SK-N-SH (cell line): ENCODE measurements around the gene RFC5. TPM values are rescaled to one million over a fixed set of nuclear protein-coding genes. Genes with fewer than 3 reads are reported as not detected.

Source experiments
- CTCF ChIA-PET: fragments of 300-600, 350-600 bp; formaldehyde crosslinking; extraction: SDS; loops from one replicate; lab custom pipeline; 2021; lab: Yijun Ruan, JAX
- POLR2A ChIA-PET: fragments of 350-600 bp; sonication (Branson Sonifier 250); formaldehyde crosslinking; extraction: SDS; loops from one replicate; lab custom pipeline; 2020; ENCODE audit warnings: antibody characterized with exemption, inconsistent platforms; lab: Yijun Ruan, JAX
- DNase-seq: peaks from one replicate; pipeline ENCODE4 v3.0.0; 2012
- H2AFZ ChIP-seq: fragments of 200-600 bp; sonication (generic); 2 replicates; pipeline ENCODE4 v1.8.1; 2016; ENCODE audit warnings: antibody characterized with exemption, mild to moderate bottlenecking, low read depth
- H3F3A ChIP-seq: fragments of 200-600 bp; sonication (generic); replicated peaks from 2 replicates; pipeline ENCODE3; 2016; ENCODE audit warnings: antibody characterized with exemption, mild to moderate bottlenecking; ENCODE audit not compliant: insufficient read depth
- H3K27ac ChIP-seq, 2 experiments: fragments of 200-500 bp in 1 of 2; fragments of 200-600 bp in 1 of 2; sonication (Bioruptor generic) in 1 of 2; sonication (generic), shearing (Covaris generic) in 1 of 2; 2 replicates each; pipeline versions ENCODE4 v1.5.1 to v1.6.1; 2014 to 2016; ENCODE audit warnings: low read depth in 2 of 2, inconsistent platforms in 1 of 2, low read length in 1 of 2, mild to moderate bottlenecking in 1 of 2, mixed read lengths in 1 of 2
- H3K27me3 ChIP-seq: fragments of 200-600 bp; sonication (generic), shearing (Covaris generic); 2 replicates; pipeline ENCODE4 v1.6.1; 2016; ENCODE audit warnings: mixed run types; ENCODE audit not compliant: insufficient read depth
- H3K36me3 ChIP-seq, 2 experiments: fragments of 200-500 bp in 1 of 2; fragments of 200-600 bp in 1 of 2; sonication (Bioruptor generic) in 1 of 2; sonication (generic) in 1 of 2; replicated peaks in 1 of 2; 2 replicates each; pipeline versions ENCODE3 to v1.5.1; 2014 to 2016; ENCODE audit warnings: low read length in 1 of 2, mild to moderate bottlenecking in 1 of 2; ENCODE audit not compliant: insufficient read depth in 2 of 2, control insufficient read depth in 1 of 2
- H3K4me1 ChIP-seq, 2 experiments: fragments of 200-500 bp in 1 of 2; fragments of 200-600 bp in 1 of 2; sonication (Bioruptor generic) in 1 of 2; sonication (generic), shearing (Covaris generic) in 1 of 2; 2 replicates each; pipeline versions ENCODE4 v1.5.1 to v1.6.1; 2014 to 2016; ENCODE audit warnings: low read depth in 1 of 2, low read length in 1 of 2, mixed run types in 1 of 2; ENCODE audit not compliant: insufficient read depth in 2 of 2, control insufficient read depth in 1 of 2
- H3K4me2 ChIP-seq: fragments of 200-600 bp; sonication (generic), shearing (Covaris generic); 2 replicates; pipeline ENCODE4 v1.6.1; 2017; ENCODE audit warnings: mixed run types
- H3K4me3 ChIP-seq, 2 experiments: fragments of 200-500 bp in 1 of 2; fragments of 200-600 bp in 1 of 2; sonication (Bioruptor generic) in 1 of 2; sonication (generic), shearing (Covaris generic) in 1 of 2; 2 replicates each; pipeline versions ENCODE4 v1.5.1 to v1.8.1; 2014 to 2016; ENCODE audit warnings: low read depth in 2 of 2, inconsistent platforms in 1 of 2, low read length in 1 of 2, mild to moderate bottlenecking in 1 of 2, mixed read lengths in 1 of 2, moderate library complexity in 1 of 2
- H3K79me2 ChIP-seq: fragments of 200-600 bp; sonication (generic); 2 replicates; pipeline ENCODE4 v1.8.1; 2017; ENCODE audit warnings: mild to moderate bottlenecking; ENCODE audit not compliant: insufficient read depth
- H3K9ac ChIP-seq: fragments of 200-600 bp; sonication (generic); 2 replicates; pipeline ENCODE4 v1.6.1; 2017; ENCODE audit warnings: mixed run types
- H3K9me2 ChIP-seq: fragments of 200-600 bp; sonication (generic); 2 replicates; pipeline ENCODE4 v1.6.1; 2017; ENCODE audit warnings: mixed run types
- H3K9me3 ChIP-seq: fragments of 200-600 bp; sonication (generic); 2 replicates; pipeline ENCODE4 v1.6.1; 2017; ENCODE audit warnings: mixed run types, mild to moderate bottlenecking, moderate library complexity
- H4K20me1 ChIP-seq: fragments of 200-600 bp; sonication (generic); 2 replicates; pipeline ENCODE4 v1.6.1; 2017; ENCODE audit warnings: mild to moderate bottlenecking, mixed run types; ENCODE audit not compliant: insufficient read depth
- CHD2 ChIP-seq: fragments of 150-350 bp; IDR thresholded peaks from 2 replicates; pipeline ENCODE4 v1.6.1; 2018; ENCODE audit warnings: low read length; ENCODE audit not compliant: partially characterized antibody
- CTCF ChIP-seq: fragments of 200-600 bp; sonication (generic); IDR thresholded peaks from 2 replicates; pipeline ENCODE4 v1.6.1; 2017; ENCODE audit warnings: antibody characterized with exemption, mild to moderate bottlenecking, moderate library complexity
- ELF1 ChIP-seq: IDR thresholded peaks from 2 replicates; pipeline ENCODE4 v1.4.0; 2012
- EZH2phosphoT487 ChIP-seq: fragments of 200-600 bp; sonication (generic); IDR thresholded peaks from 2 replicates; pipeline ENCODE4 v1.6.1; 2017; ENCODE audit warnings: low read depth, mixed run types, mild to moderate bottlenecking, antibody characterized with exemption, moderate library complexity, borderline replicate concordance
- FOXJ3 ChIP-seq: sonication (generic); formaldehyde crosslinking; IDR thresholded peaks from 2 replicates; pipeline ENCODE4 v1.5.1; 2020; ENCODE audit warnings: mild to moderate bottlenecking, missing genetic modification reagents
- FOXM1 ChIP-seq: IDR thresholded peaks from 2 replicates; pipeline ENCODE4 v1.4.0; 2012; ENCODE audit warnings: low read depth, mild to moderate bottlenecking
- GABPA ChIP-seq: IDR thresholded peaks from 2 replicates; pipeline ENCODE4 v1.4.0; 2012; ENCODE audit warnings: low read depth, mild to moderate bottlenecking
- NRF1 ChIP-seq: IDR thresholded peaks from 2 replicates; pipeline ENCODE4 v1.6.1; 2012; ENCODE audit warnings: low read depth, mild to moderate bottlenecking, low read length
- POLR2AphosphoS5 ChIP-seq: IDR thresholded peaks from 2 replicates; pipeline ENCODE4 v1.6.1; 2012; ENCODE audit warnings: low read depth, low read length
- RCOR1 ChIP-seq: fragments of 150-350 bp; IDR thresholded peaks from 2 replicates; pipeline ENCODE4 v1.6.1; 2017; ENCODE audit warnings: antibody characterized with exemption, low read length
- REST ChIP-seq: IDR thresholded peaks from 2 replicates; pipeline ENCODE4 v1.6.1; 2012; ENCODE audit warnings: mild to moderate bottlenecking, low read depth, low read length, moderate library complexity
- SMC3 ChIP-seq: IDR thresholded peaks from 2 replicates; pipeline ENCODE4 v1.6.1; 2012; ENCODE audit warnings: low read depth, low read length, improper control_type of control experiment
- TAF1 ChIP-seq: IDR thresholded peaks from 2 replicates; pipeline ENCODE4 v1.6.1; 2012; ENCODE audit warnings: low read depth, mild to moderate bottlenecking, low read length, moderate library complexity, borderline replicate concordance
- TEAD4 ChIP-seq: IDR thresholded peaks from 2 replicates; pipeline ENCODE4 v1.4.0; 2012; ENCODE audit warnings: mild to moderate bottlenecking, borderline replicate concordance; ENCODE audit not compliant: insufficient read depth
- ZBTB33 ChIP-seq: IDR thresholded peaks from 2 replicates; pipeline ENCODE4 v1.4.0; 2012; ENCODE audit warnings: low read depth, borderline replicate concordance
- WGBS: methylation state at CpG from one replicate; pipeline ENCODE4 v1.1.6; 2017; ENCODE audit warnings: low lambda C conversion rate; 5-methylcytosine and 5-hydroxymethylcytosine counted together
- polyA plus RNA-seq, 3 experiments: library from polyadenylated mRNA; depleted of rRNA; stranded (reverse); fragments of >200 nt; gene quantifications; 2 replicates each; pipeline ENCODE4 v1.2.3, GENCODE V29; 2012
- TF ChIP-seq, protein P1 (sequence below): fragments of 150-350 bp; IDR thresholded peaks from 2 replicates; pipeline ENCODE4 v1.6.1; 2016; ENCODE audit warnings: mild to moderate bottlenecking, low read depth, low read length
- TF ChIP-seq, protein P2 (sequence below): IDR thresholded peaks from 2 replicates; pipeline ENCODE4 v1.4.0; 2012; ENCODE audit warnings: low read depth
- TF ChIP-seq, protein P3 (sequence below): IDR thresholded peaks from 2 replicates; pipeline ENCODE4; 2012

The RFC5 gene
- polyA plus RNA-seq, 1 of the 3 experiments (the other 2 are of a cell fraction), result 15.3 TPM

GRCh38 chr12:118023301-118023860, 6.9 kb downstream of the RFC5 start:
- no peak for DNase-seq
- Histone ChIP-seq H2AFZ (no peak overlapping the region), H3K4me2 (no peak overlapping the region), H4K20me1 (no peaks in the 10 kb centered on the region), H3K9ac (no peak overlapping the region), H3K4me3 (no peak overlapping the region), H3K79me2 (peaks cover 3% of the 10 kb centered on the region; the same call in 1 of the 2 replicates), H3K36me3 (peaks cover 28 to 31% of the 10 kb centered on the region in 2 experiments), H3K9me2 (no peaks in the 10 kb centered on the region), H3F3A (no peaks in the 10 kb centered on the region), H3K4me1 (no peaks in the 10 kb centered on the region), H3K27ac (no peak overlapping the region), H3K27me3 (no peaks in the 10 kb centered on the region), H3K9me3 (no peaks in the 10 kb centered on the region)
- no peak for TF ChIP-seq NRF1
- no peak for TF ChIP-seq RCOR1
- TF ChIP-seq, protein P1, sequence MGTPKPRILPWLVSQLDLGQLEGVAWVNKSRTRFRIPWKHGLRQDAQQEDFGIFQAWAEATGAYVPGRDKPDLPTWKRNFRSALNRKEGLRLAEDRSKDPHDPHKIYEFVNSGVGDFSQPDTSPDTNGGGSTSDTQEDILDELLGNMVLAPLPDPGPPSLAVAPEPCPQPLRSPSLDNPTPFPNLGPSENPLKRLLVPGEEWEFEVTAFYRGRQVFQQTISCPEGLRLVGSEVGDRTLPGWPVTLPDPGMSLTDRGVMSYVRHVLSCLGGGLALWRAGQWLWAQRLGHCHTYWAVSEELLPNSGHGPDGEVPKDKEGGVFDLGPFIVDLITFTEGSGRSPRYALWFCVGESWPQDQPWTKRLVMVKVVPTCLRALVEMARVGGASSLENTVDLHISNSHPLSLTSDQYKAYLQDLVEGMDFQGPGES, result no peak
- no peak for TF ChIP-seq CHD2
- TF ChIP-seq FOXM1, result no peak
- TF ChIP-seq, protein P2, sequence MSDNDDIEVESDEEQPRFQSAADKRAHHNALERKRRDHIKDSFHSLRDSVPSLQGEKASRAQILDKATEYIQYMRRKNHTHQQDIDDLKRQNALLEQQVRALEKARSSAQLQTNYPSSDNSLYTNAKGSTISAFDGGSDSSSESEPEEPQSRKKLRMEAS, result no peak
- TF ChIP-seq EZH2phosphoT487, result no peak
- TF ChIP-seq TEAD4, result no peak
- TF ChIP-seq POLR2AphosphoS5, result no peak
- TF ChIP-seq, protein P3, sequence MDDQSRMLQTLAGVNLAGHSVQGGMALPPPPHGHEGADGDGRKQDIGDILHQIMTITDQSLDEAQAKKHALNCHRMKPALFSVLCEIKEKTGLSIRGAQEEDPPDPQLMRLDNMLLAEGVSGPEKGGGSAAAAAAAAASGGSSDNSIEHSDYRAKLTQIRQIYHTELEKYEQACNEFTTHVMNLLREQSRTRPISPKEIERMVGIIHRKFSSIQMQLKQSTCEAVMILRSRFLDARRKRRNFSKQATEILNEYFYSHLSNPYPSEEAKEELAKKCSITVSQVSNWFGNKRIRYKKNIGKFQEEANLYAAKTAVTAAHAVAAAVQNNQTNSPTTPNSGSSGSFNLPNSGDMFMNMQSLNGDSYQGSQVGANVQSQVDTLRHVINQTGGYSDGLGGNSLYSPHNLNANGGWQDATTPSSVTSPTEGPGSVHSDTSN, result no peak
- no peak for TF ChIP-seq GABPA
- no peak for TF ChIP-seq SMC3
- TF ChIP-seq TAF1, result no peak
- no peak for TF ChIP-seq REST
- TF ChIP-seq CTCF, result no peak
- TF ChIP-seq ELF1, result no peak
- TF ChIP-seq ZBTB33, result no peak
- no peak for TF ChIP-seq FOXJ3 (CRISPR knock-in tag)
- ChIA-PET CTCF (interaction anchor here (1.3 kb wide), 1 partner anchor 11 kb away, joined by 3 read pairs; no protein-coding TSS in a partner anchor), POLR2A (no interaction called here)
- 94% methylated on average over 9 of the region's 9 CpGs for WGBS
